ENCODE data around the gene STXBP1. TPM values are rescaled to one million over a fixed set of nuclear protein-coding genes. Genes with fewer than 3 reads are reported as not detected.
"Not testable (repeated sequence)": the region's sequence is repeated elsewhere in the genome, so short reads cannot be mapped to it uniquely, and the experiment has no call there.

Gene STXBP1
- total and polyA plus RNA-seq, 2 experiments from 2014 or later: 27.0 to 95.5 TPM

- H3K9me3 ChIP-seq (ENCODE audit: low read depth): no peaks in the 10 kb centered on the region
- DNase-seq (ENCODE audit: low read depth in 1 of 2, low spot score in 1 of 2): no peak
- H3K36me3 ChIP-seq: no peaks in the 10 kb centered on the region
- no peaks in the 10 kb centered on the region for H3K4me1 ChIP-seq (ENCODE audit: low read depth)
- no peak for TF ChIP-seq CTCF (IDR thresholded peaks at IDR 0.05; ENCODE audit: low read depth, low read length)
- no peak overlapping the region for H3K4me3 ChIP-seq
- H3K27ac ChIP-seq: no peak overlapping the region
- H3K27me3 ChIP-seq: no peaks in the 10 kb centered on the region
Observed at GRCh38 chr9:127580879-127581475, 31.1 kb upstream of the STXBP1 start.

GRCh38 chr9:127584474-127584805 is 27.6 kb upstream of the STXBP1 start:
- not testable (repeated sequence) for H3K27ac ChIP-seq; H3K9me3 ChIP-seq (ENCODE audit: low read depth)

GRCh38 chr9:127585161-127585819 is 26.8 kb upstream of the STXBP1 start:
- Histone ChIP-seq H3K4me3 (no peak overlapping the region), H3K36me3 (no peaks in the 10 kb centered on the region), H3K9me3 (ENCODE audit: low read depth) (no peaks in the 10 kb centered on the region), H3K27ac (no peak overlapping the region), H3K4me1 (ENCODE audit: low read depth) (no peaks in the 10 kb centered on the region), H3K27me3 (no peaks in the 10 kb centered on the region)
- no peak for TF ChIP-seq CTCF (IDR thresholded peaks at IDR 0.05; ENCODE audit: low read depth, low read length)
- DNase-seq (ENCODE audit: low read depth in 1 of 2, low spot score in 1 of 2): no peak

More at GRCh38 chr9:127584474-127584805, 27.6 kb upstream of the STXBP1 start:
- H3K27me3 ChIP-seq; H3K4me1 ChIP-seq (ENCODE audit: low read depth); H3K36me3 ChIP-seq; DNase-seq (ENCODE audit: low read depth in 1 of 2, low spot score in 1 of 2); H3K4me3 ChIP-seq: not testable (repeated sequence)

- no peaks in the 10 kb centered on the region for H3K36me3 ChIP-seq
- TF ChIP-seq CTCF (IDR thresholded peaks at IDR 0.05; ENCODE audit: low read depth, low read length): no peak
- H3K27me3 ChIP-seq: no peaks in the 10 kb centered on the region
- no peaks in the 10 kb centered on the region for H3K9me3 ChIP-seq (ENCODE audit: low read depth)
- no peak overlapping the region for H3K27ac ChIP-seq
- H3K4me1 ChIP-seq (ENCODE audit: low read depth): no peaks in the 10 kb centered on the region
- H3K4me3 ChIP-seq: no peak overlapping the region
- DNase-seq (ENCODE audit: low read depth in 1 of 2, low spot score in 1 of 2): no peak
Observed at GRCh38 chr9:127586096-127586495, 26.0 kb upstream of the STXBP1 start.

GRCh38 chr9:127586537-127586936 is 25.5 kb upstream of the STXBP1 start:
- no peaks in the 10 kb centered on the region for H3K9me3 ChIP-seq (ENCODE audit: low read depth)
- DNase-seq (ENCODE audit: low read depth in 1 of 2, low spot score in 1 of 2): peak; percentile 86 to 91
- peak; percentile 91 for TF ChIP-seq CTCF (IDR thresholded peaks at IDR 0.05; ENCODE audit: low read depth, low read length)

GRCh38 chr9:127587966-127588365 is 24.1 kb upstream of the STXBP1 start:
- DNase-seq (ENCODE audit: low read depth in 1 of 2, low spot score in 1 of 2): no peak
- Histone ChIP-seq H3K36me3 (no peaks in the 10 kb centered on the region), H3K27ac (no peak overlapping the region), H3K4me1 (ENCODE audit: low read depth) (no peaks in the 10 kb centered on the region), H3K9me3 (ENCODE audit: low read depth) (no peaks in the 10 kb centered on the region), H3K27me3 (no peaks in the 10 kb centered on the region), H3K4me3 (no peak overlapping the region)
- TF ChIP-seq CTCF (IDR thresholded peaks at IDR 0.05; ENCODE audit: low read depth, low read length): no peak

More at GRCh38 chr9:127586537-127586936, 25.5 kb upstream of the STXBP1 start:
- H3K4me3 ChIP-seq: no peak overlapping the region
- no peaks in the 10 kb centered on the region for H3K27me3 ChIP-seq
- no peak overlapping the region for H3K27ac ChIP-seq
- no peaks in the 10 kb centered on the region for H3K36me3 ChIP-seq
- no peaks in the 10 kb centered on the region for H3K4me1 ChIP-seq (ENCODE audit: low read depth)
